EL (cell line): ENCODE measurements around the gene TEAD4.

Experiments
- DNase-seq: peaks from one replicate; pipeline ENCODE4 v3.0.0-alpha.2; 2016

The TEAD4 gene

DNA sequence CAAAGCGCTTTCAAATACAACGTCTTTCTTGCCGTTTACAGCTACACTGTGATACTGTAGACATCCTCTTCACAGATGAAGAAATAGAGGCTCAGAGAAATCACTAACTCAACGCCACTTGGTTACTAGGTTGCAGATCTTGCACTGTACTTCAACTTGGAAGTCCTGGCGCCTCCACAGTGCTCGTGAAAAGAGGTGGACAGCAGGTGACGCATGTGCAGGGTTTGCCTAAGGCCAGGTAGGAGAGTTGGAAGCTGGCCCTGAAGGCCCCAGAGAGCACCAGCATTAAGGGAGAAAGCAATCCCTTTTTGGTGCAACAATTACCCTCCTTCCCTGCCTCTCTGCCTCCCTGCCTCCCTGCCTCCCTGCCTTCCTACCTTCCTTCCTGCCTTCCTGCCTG, 95.2 kb downstream of the TEAD4 start:
- DNase-seq, result no peak

DNA sequence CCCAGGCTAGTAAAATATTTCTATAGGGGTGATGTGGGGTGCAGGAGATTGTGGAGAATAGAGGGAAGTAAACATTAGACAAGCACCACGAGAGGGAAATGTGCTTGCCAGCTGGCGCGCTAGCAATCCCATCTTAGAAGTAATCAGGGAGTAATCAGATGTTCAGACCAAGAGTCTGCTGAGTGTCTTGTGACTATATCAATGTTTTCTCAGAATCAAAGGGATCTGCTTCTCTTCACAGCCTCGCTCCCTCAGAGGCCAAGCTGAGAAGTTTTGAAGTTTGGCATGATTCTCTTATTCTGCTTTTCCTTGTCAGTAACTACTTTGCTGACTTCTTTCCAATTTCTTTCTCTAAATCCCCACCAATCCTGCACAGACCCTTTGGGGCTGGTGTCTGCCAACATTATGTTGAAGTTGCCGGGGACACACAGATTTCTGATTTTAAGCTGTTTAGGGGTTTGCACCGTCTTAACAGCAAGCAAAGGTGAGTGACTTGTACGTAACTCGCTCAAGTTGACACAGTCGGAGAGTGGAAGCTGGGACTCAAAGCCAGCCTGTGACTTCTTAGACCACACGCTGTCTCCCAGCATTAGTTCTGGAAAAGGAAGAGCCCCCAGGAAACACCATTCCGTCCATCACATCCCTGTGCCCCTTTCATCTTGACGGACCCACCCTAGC, 96.0 kb downstream of the TEAD4 start:
- DNase-seq, result no peak

DNA sequence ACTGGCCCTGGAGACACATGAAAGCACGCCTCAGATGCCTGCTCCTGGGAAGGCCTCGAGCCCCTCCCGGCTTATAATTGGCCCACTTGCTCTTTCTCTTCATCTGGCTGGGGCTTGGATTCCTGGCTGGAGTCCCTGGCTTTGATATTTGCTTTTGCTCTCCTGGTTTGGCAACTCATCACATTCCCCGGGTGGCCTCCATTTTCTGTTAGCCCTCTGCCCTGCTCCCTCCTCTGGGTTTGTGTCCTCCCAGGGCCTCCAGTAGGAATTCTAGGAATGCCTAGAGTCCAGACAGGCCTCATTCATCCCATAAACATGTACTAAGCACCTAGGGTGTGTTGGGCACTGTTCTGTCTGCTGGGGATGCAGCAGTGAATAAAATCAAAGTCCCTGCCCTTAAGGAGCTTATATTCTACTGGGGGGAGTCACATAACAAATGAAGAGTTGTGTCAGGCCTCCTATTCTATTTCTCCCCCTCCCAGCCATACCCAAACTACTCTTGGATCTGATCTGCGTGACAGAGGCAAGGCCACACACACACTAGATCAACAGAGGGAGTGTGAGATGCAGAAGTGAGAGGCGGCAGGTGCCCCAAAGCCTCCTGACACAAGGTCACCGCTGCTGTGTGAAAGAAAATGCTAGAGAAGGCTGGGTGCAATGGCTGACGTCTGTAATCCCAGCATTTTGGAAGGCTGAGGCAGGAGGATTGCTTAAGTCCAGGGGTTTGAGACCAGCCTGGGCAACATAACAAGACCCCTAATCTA, 96.7 kb downstream of the TEAD4 start:
- peak; percentile 30 for DNase-seq

DNA sequence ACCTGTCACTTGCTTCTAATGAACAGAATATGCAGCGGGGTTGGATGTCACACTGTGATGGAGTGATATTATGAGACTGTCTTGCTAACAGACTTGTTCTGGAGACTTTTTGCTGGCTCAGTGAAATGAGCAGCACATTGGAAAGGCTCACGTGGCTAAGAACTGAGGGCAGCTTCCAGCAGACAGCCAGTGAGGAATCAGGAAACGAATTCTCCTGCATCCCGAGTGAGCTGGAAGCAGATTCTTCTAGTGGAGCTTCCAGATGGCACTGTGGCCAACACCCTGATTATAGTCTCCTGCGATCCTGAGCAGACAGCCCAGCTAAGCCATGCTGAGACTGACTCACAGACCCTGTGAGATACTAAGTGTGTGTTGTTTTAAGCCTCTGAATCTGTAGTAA, 101.9 kb downstream of the TEAD4 start:
- peak; percentile 43 for DNase-seq

DNA sequence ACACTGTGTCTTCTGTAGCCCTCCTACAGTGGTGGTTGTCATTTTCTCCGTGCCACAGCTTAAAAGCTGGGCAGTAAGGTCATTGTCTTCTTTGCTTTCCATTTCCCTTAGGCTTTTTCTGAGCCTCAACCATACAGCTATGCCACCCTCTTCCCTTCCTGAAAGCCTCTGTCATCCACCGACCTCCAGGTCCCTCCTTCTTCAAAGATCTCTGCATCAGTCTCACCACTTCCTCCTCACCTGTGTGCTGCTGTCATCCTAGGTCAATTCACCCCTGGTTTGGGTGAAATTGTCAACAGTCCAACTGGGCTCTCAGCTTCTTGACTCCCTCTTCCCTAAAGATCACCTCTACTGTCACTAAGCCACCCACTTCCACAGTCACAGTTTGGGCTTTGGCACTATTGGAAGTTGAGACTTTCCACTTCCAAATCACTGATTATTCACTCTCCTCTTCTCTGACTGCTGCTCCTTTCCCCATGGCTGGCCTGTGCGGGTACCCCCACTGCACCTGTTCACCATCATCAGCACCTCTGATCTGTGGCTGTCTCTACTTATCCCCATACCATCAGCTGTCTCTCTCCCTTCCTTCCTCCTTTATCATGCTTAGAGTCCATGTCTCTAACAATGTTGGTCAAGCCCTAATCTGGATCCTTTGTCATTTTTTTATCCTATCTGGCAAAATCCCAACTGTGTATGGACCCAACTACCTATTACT, 102.5 kb downstream of the TEAD4 start:
- DNase-seq, result no peak

DNA sequence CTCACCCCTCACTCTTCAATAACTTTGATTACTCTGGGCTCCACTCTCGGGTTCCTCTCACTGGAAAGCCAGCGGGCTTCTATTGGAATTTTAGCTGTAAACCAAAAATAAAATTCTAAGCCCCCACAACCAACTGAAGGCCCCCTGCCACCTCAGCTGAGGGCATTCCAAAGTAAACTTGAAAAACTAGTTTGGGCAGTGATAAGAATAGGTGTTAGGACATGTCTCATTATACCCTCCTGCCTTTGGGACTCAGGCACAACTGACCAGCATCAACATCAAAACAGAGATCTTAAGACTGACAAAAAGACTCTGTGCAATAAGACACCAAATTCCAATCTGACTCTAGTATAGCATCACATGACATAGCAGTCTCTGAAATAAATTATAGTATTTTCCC, 106.1 kb downstream of the TEAD4 start:
- DNase-seq, result no peak

DNA sequence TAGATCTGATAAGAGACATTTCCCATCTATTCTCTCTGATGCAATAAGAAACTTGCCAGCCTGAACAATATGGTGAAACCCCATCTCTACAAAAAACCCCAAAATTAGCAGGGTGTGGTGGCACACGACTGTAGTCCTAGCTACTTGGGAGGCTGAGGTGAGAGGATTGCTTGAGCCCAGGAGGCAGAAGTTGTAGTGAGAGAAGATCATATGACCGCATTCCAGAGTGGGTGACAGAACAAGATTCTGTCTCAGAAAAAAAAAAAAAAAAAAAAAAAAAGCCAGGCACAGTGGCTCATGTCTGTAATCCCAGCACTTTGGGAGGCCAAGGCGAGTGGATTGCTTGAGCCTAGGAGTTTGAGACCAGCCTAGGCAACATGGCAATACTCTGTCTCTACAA, 106.6 kb downstream of the TEAD4 start:
- DNase-seq, result peak; percentile 37

DNA sequence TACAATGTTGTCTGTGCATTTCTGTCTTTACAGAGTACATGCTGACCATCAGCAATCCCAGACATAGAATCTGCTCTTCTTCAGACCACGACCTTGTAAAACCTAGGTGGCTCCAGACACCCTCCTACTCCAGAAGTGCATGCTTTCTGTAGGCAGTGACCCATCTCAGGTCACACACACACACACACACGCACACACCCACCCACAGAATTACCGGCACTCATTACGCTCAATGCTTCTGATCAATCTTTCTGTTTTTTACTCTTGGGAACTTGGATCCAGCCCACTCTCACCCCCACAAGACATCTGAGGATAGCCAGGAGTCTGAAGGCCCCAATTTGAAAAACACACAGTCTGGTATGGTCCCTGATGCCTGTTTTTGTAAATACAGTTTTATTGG, 110.5 kb downstream of the TEAD4 start:
- DNase-seq, result no peak

DNA sequence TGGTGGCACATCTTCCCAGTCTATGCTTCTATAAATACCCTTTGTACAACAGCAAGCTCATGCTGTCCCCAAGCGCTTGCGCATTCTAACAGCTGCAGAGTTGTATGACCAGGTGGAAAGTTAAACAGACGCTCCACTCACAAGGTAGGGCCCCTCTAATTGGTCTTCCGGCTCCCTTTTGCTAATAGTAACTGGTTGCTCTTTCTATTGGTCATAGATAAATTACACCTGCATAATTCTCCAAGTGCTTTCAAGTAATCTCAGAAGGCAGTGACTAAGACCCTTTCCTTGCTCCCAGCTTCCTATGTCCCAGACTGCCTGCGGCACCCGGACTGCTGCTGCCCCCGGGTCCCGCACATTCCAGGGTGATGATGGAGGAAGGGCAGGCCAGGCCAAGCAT, 111.9 kb downstream of the TEAD4 start:
- DNase-seq, result peak; percentile 69

DNA sequence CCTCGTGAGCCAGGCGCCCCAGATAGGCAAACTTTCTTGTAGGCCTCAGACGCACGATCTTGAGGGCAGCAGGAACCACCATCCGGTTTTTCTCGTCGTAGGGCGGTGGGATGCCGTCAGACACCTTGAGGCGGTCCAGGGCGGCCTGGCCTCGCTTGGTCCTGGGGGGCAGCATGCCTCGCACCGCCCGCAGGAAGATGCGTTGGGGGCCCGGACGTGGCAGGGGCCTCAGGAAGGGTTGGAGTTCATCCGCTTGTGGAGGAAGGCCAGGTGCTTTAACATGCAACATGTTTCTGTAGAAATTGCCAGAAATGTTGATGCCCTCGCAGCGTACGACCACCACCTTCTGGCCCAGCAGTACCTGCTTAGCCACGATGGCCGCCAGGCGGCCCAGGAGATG, 112.5 kb downstream of the TEAD4 start:
- no peak for DNase-seq

DNA sequence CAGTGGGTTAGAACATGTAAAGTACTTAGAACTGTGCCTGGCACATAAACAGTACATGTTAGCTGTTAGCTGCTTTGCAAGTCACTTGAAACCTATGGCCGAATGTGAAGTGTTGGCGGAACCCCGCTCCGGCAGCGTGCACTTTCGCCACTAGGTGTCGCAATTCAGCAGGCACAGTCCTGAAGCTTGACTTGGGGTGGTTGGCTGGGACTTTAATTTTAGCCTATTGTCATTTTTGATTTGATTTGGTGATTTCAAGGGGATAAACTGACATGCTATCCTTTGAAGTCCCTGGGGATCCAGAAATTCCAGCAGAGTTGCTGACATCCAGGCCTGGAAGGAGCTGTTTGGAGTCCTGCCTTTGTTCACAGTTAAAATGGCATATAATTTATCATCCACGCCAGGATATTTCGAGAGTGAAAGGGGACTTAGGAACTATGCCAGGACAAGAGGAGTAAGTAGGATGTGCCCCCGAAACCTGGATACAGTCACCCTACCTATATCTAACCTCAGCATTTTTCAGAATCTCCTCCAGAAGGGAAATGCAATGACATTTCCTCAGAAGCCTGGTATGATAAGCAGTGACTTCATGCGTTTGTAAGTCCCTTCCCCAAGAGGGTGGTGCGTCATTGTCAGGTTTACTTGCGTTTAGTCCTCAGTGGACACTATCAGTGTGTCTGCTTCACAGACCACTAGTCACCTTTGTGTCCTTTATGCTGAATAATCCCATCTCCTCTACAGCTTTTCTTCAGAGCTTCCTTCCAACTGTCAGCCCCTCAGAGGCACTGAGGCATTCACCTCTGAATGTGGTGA, 114.4 kb downstream of the TEAD4 start:
- peak; percentile 76 for DNase-seq

DNA sequence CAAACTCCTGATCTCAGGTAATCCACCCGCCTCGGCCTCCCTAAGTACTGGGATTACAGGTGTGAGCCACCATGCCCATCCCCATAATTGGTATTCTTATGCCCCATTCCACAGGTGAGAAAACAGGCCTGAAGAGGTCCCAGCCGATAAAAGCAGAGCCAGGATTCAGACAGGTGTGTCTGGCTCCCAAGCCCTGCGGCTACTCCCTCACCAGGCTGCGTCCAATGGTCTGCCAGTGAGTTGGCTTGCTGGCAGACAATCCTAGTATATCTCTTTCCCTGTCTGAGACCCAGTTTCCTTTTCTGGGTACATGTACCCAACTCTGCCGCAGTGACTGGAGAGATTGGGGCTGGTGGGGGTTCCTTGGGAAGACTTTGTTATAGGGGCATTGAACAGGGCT, 116.1 kb downstream of the TEAD4 start:
- DNase-seq, result no peak

DNA sequence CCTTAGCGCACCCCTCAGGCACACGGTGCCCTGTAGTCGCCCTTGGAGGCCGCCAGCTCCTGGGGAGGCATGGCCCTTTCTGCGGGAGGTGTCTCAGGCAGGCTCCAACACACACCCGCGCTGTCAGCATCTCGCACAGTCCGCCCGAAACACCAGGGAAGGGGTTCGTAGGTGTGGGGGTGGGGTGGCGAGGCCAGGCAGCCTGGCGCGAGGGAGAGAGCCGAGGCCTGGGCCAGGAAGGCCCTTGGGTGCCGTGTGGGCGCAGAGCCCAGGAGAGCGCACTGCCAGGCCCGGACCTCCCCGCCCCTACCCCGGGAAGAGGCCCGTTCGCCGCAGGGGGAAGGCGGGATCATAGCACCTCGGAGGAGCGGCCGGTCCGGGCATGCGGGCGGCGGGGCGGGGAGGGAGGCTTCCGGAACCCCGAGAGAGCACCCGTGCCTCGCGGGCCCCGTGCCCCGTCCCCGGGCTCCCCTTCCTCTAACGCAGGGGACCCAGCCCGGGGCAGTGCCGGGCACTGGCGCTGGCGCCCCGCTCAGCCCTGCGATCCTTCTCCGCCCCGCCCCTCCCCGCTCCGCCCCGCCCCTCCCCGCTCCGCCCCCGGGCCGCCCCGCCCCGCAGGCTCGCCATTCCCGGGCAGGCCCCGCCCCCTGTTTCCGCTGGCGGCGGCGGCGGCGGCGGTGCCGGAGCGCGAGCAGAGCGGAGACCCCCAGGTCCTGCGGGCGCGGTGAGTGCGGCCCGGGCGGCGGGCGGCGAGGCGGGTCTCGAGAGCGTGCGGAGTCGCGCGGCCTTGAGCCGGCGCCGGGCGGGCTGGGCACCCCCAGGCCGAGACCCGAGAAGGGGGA, 117.8 kb downstream of the TEAD4 start, which contains the start of gene TSPAN9:
TSS of gene TSPAN9 (plus strand) at position 650 of the 842 bp plus-strand sequence. CDS start 123,815 bp downstream, outside the sequence.
- peak; percentile 78 for DNase-seq

DNA sequence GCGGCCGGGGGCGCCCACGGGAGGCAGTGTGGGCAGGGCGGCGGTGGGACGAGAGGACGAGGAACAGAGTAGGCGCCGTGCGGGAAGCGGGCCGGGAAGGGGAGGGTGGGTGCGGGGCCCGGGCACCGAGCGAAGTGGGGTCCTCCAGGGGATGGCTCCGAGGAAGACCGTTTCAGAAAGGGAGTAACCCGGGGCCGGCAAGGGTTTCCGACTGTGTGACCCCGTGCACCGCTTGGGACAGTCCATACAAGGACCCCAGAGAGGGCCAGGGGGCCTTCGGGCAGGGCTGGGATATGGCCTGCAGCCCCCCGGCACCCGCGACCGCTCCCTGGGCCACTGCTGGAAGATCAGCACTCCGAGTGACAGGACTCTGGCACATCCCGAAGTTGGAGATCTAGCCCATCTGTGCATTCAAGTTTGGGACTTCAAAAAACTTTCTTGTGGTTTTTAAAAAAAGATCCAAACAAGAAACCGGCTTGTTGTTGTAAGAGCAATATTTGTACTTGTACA, 118.4 kb downstream of the TEAD4 start:
- peak; percentile 8 for DNase-seq

DNA sequence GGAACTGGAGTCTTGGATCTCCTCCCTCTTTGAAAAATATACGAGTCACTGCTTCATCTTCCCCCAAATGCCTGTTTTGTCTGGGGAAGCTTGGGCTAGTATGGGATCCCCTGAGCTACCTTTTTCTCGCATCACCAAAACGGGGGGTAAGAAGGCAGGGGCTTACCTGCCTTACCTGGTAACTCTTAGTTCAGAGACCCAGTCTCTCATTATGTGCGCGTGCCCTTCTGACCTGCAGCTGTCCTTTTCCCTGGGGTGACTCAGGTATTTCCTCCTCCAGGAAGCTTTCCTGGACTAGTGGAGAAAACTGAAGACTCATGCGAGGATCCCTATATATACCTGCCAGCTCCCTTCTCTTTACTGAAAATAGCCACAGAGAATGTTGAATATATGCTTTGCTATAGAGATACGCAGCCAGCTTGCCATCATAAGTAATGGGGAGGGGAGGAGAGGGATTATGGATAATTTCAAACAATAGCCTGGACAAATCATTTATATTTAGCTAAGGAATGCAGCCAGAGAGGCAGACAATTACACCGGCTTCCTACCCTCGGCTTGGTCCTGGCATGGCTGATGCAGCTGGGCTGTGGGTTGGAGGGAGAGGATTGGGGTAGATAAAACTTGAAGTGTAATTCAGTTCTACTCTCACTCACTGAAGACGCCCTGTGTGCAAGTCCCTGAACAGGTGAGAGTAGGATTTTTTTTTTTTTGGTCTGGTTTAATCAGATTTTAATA, 119.1 kb downstream of the TEAD4 start:
- DNase-seq, result no peak

DNA sequence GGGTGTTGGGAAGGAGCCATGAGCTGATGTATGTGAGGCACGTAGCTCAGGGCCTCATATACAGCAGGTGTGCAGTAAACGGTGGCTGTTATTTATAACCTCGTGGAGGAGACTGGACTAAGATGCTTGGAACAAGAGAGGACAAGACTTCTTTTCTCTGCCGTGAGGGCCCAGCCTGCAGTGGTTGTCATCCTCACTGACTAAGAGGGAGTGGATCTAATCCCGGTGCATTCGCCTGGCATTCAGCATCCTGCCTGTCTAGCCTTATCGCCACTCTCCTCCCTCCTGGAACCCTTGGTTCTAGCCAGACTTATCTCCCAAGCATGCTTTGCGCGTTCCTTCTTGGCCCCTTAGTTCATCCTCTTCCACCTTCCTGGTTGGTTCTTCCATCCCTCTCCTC, 121.9 kb downstream of the TEAD4 start:
- no peak for DNase-seq

DNA sequence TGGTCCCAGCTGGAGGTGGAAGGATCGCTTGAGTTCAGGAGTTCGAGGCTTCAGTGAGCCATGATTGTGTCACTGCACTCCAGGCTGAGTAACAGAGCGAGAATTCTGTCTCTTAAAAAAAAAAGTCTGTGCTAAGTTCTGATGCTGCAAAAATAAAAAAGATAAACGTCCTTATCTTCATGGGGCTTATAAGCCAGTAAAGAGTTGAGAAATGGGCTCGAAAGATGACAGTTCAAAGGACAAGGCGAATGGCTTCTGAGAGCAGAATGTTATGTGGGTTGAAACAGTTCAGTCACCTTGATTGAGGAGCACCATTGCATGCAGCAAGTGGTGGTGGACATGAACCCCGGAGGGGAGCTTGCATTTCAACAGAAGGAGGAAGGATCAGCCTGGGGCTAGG, 122.7 kb downstream of the TEAD4 start:
- no peak for DNase-seq

DNA sequence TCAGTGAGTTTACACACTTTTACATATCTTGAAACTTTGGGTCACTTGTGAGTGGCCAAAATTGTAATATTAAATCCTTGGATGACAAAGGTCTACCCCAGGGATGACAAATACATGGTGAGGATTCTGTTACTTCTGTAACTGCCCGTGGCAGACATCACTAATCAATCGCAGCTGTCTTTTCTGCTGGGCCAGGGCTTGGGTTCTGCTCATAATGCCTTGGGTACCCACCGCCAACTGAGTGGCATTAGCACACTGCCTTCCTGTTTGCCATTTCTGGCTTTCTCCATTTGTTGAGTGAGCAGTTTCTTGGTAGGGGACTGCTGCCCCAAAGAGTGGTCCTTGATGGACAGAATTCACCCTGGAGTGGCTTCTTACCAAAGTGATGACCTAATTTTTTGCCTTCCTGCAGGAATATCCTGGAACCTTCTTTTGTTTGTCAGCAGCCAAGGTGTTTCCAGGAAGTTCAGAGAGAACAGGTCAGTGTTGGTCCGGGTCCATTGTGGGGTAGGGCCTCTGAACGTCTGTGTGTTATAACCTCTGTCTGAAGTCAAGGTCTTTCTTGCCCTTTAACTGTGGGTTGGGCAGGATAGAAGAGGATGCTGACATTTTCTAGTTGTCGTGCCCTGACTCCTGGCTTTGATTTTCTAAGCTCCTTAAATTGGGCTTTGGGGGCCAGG, 124.2 kb downstream of the TEAD4 start:
- DNase-seq, result no peak

DNA sequence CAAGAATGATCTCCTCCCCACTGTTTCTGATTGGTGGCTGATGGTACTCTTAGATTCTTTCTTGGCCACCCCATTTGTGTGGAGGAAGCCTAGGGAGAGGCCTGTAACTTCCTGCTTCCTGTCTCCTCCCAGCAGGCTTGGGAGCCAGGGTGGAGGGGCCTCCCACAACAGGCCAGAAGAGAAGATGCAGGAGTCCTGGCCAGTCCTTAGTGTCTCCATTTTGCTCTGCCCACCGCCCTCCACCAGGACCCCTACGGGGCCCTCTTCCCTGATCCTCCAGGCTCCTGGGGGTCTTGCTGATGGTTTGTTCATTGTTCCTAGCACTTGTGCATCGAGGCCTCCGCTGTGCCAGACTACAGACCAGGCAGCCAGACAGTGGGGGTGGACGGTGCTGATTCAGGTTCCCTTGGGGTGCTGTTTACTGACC, 124.7 kb downstream of the TEAD4 start:
- peak; percentile 24 for DNase-seq

DNA sequence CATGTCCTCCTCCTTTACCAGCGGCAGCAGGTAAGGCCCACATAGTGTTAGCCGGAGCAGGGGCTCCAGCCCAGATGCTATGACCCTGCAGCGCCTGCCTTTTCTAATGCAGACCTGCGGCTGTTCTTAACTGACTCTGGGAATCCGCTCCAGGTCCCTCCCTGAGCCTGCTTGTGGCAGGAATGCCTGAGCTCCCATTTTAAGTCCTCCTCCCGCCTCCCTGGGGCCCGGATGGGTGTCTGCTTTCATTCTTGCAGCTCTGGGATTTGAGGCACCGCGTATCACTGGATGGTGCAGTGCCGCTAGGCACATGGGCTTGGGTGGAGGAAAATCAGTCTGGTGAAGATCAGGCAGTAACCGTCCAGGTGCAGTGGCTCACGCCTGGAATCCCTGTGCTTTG, 125.5 kb downstream of the TEAD4 start:
- DNase-seq, result no peak
